ENCODE results near the gene GUSB.
"Not testable (repeated sequence)": the region's sequence is repeated elsewhere in the genome, so short reads cannot be mapped to it uniquely, and the experiment has no call there.

The GUSB gene

GRCh38 chr7:65951837-65952578, 30.0 kb downstream of the GUSB start:
- Histone ChIP-seq H3K9ac (ENCODE audit: low read length) (no peak overlapping the region), H3K4me1 (ENCODE audit: control insufficient read depth, insufficient read depth, low read length) (peaks cover 8% of the 10 kb centered on the region), H3K27me3 (ENCODE audit: control insufficient read depth, insufficient read depth, low read length) (no peaks in the 10 kb centered on the region), H3K36me3 (ENCODE audit: control insufficient read depth, insufficient read depth, low read length) (no peaks in the 10 kb centered on the region), H3K4me3 (ENCODE audit: low read length) (no peak overlapping the region), H3K9me3 (ENCODE audit: control insufficient read depth, low read length) (no peaks in the 10 kb centered on the region)

GRCh38 chr7:65946904-65947303, 35.1 kb downstream of the GUSB start:
- Histone ChIP-seq H3K4me1 (ENCODE audit: control insufficient read depth, insufficient read depth, low read length) (peaks cover 1% of the 10 kb centered on the region), H3K9me3 (ENCODE audit: control insufficient read depth, low read length) (no peaks in the 10 kb centered on the region), H3K4me3 (ENCODE audit: low read length) (no peak overlapping the region), H3K36me3 (ENCODE audit: control insufficient read depth, insufficient read depth, low read length) (no peaks in the 10 kb centered on the region), H3K9ac (ENCODE audit: low read length) (no peak overlapping the region), H3K27me3 (ENCODE audit: control insufficient read depth, insufficient read depth, low read length) (no peaks in the 10 kb centered on the region)

- not testable (repeated sequence) for H3K9ac ChIP-seq (ENCODE audit: low read length); H3K4me1 ChIP-seq (ENCODE audit: control insufficient read depth, insufficient read depth, low read length); H3K36me3 ChIP-seq (ENCODE audit: control insufficient read depth, insufficient read depth, low read length); H3K9me3 ChIP-seq (ENCODE audit: control insufficient read depth, low read length); H3K27me3 ChIP-seq (ENCODE audit: control insufficient read depth, insufficient read depth, low read length); H3K4me3 ChIP-seq (ENCODE audit: low read length)
Observed at GRCh38 chr7:65945787-65946186, 36.2 kb downstream of the GUSB start.

- Histone ChIP-seq H3K4me1 (ENCODE audit: control insufficient read depth, insufficient read depth, low read length) (no peaks in the 10 kb centered on the region), H3K9ac (ENCODE audit: low read length) (no peak overlapping the region), H3K9me3 (ENCODE audit: control insufficient read depth, low read length) (no peaks in the 10 kb centered on the region), H3K36me3 (ENCODE audit: control insufficient read depth, insufficient read depth, low read length) (no peaks in the 10 kb centered on the region), H3K4me3 (ENCODE audit: low read length) (no peak overlapping the region), H3K27me3 (ENCODE audit: control insufficient read depth, insufficient read depth, low read length) (no peaks in the 10 kb centered on the region)
Observed at GRCh38 chr7:65938336-65938895, 43.6 kb downstream of the GUSB start.

- no peaks in the 10 kb centered on the region for H3K9me3 ChIP-seq (ENCODE audit: control insufficient read depth, low read length)
- no peak overlapping the region for H3K4me3 ChIP-seq (ENCODE audit: low read length)
- no peak overlapping the region for H3K9ac ChIP-seq (ENCODE audit: low read length)
- H3K27me3 ChIP-seq (ENCODE audit: control insufficient read depth, insufficient read depth, low read length), result no peaks in the 10 kb centered on the region
- no peaks in the 10 kb centered on the region for H3K36me3 ChIP-seq (ENCODE audit: control insufficient read depth, insufficient read depth, low read length)
- no peaks in the 10 kb centered on the region for H3K4me1 ChIP-seq (ENCODE audit: control insufficient read depth, insufficient read depth, low read length)
Observed at GRCh38 chr7:65937296-65937695, 44.7 kb downstream of the GUSB start.

- Histone ChIP-seq H3K36me3 (ENCODE audit: control insufficient read depth, insufficient read depth, low read length) (no peaks in the 10 kb centered on the region), H3K9me3 (ENCODE audit: control insufficient read depth, low read length) (no peaks in the 10 kb centered on the region), H3K4me1 (ENCODE audit: control insufficient read depth, insufficient read depth, low read length) (no peaks in the 10 kb centered on the region), H3K27me3 (ENCODE audit: control insufficient read depth, insufficient read depth, low read length) (no peaks in the 10 kb centered on the region), H3K9ac (ENCODE audit: low read length) (no peak overlapping the region), H3K4me3 (ENCODE audit: low read length) (no peak overlapping the region)
Observed at GRCh38 chr7:65931685-65932084, 50.3 kb downstream of the GUSB start.

GRCh38 chr7:65927489-65928448, 54.2 kb downstream of the GUSB start:
- no peaks in the 10 kb centered on the region for H3K4me1 ChIP-seq (ENCODE audit: control insufficient read depth, insufficient read depth, low read length)
- no peaks in the 10 kb centered on the region for H3K9me3 ChIP-seq (ENCODE audit: control insufficient read depth, low read length)
- no peak overlapping the region for H3K9ac ChIP-seq (ENCODE audit: low read length)
- no peaks in the 10 kb centered on the region for H3K36me3 ChIP-seq (ENCODE audit: control insufficient read depth, insufficient read depth, low read length)
- no peak overlapping the region for H3K4me3 ChIP-seq (ENCODE audit: low read length)
- no peaks in the 10 kb centered on the region for H3K27me3 ChIP-seq (ENCODE audit: control insufficient read depth, insufficient read depth, low read length)

GRCh38 chr7:65926588-65926987, 55.4 kb downstream of the GUSB start:
- H3K36me3 ChIP-seq (ENCODE audit: control insufficient read depth, insufficient read depth, low read length), result no peaks in the 10 kb centered on the region

GRCh38 chr7:65925040-65925439, 57.0 kb downstream of the GUSB start:
- no peak overlapping the region for H3K4me3 ChIP-seq (ENCODE audit: low read length)
- H3K36me3 ChIP-seq (ENCODE audit: control insufficient read depth, insufficient read depth, low read length), result no peaks in the 10 kb centered on the region
- no peaks in the 10 kb centered on the region for H3K9me3 ChIP-seq (ENCODE audit: control insufficient read depth, low read length)
- no peaks in the 10 kb centered on the region for H3K4me1 ChIP-seq (ENCODE audit: control insufficient read depth, insufficient read depth, low read length)
- no peaks in the 10 kb centered on the region for H3K27me3 ChIP-seq (ENCODE audit: control insufficient read depth, insufficient read depth, low read length)
- no peak overlapping the region for H3K9ac ChIP-seq (ENCODE audit: low read length)

More at GRCh38 chr7:65926588-65926987, 55.4 kb downstream of the GUSB start:
- no peaks in the 10 kb centered on the region for H3K27me3 ChIP-seq (ENCODE audit: control insufficient read depth, insufficient read depth, low read length)
- no peaks in the 10 kb centered on the region for H3K4me1 ChIP-seq (ENCODE audit: control insufficient read depth, insufficient read depth, low read length)
- no peaks in the 10 kb centered on the region for H3K9me3 ChIP-seq (ENCODE audit: control insufficient read depth, low read length)
- H3K4me3 ChIP-seq (ENCODE audit: low read length), result no peak overlapping the region
- no peak overlapping the region for H3K9ac ChIP-seq (ENCODE audit: low read length)

GRCh38 chr7:65924193-65924592, 57.8 kb downstream of the GUSB start:
- Histone ChIP-seq H3K9ac (ENCODE audit: low read length) (no peak overlapping the region), H3K4me1 (ENCODE audit: control insufficient read depth, insufficient read depth, low read length) (no peaks in the 10 kb centered on the region), H3K27me3 (ENCODE audit: control insufficient read depth, insufficient read depth, low read length) (no peaks in the 10 kb centered on the region), H3K36me3 (ENCODE audit: control insufficient read depth, insufficient read depth, low read length) (no peaks in the 10 kb centered on the region), H3K9me3 (ENCODE audit: control insufficient read depth, low read length) (no peaks in the 10 kb centered on the region), H3K4me3 (ENCODE audit: low read length) (no peak overlapping the region)

- Histone ChIP-seq H3K9me3 (ENCODE audit: control insufficient read depth, low read length) (no peaks in the 10 kb centered on the region), H3K4me1 (ENCODE audit: control insufficient read depth, insufficient read depth, low read length) (no peaks in the 10 kb centered on the region), H3K36me3 (ENCODE audit: control insufficient read depth, insufficient read depth, low read length) (no peaks in the 10 kb centered on the region), H3K27me3 (ENCODE audit: control insufficient read depth, insufficient read depth, low read length) (no peaks in the 10 kb centered on the region), H3K9ac (ENCODE audit: low read length) (no peak overlapping the region), H3K4me3 (ENCODE audit: low read length) (no peak overlapping the region)
Observed at GRCh38 chr7:65923316-65923715, 58.7 kb downstream of the GUSB start.
